Naive thymus-derived CD4-positive, alpha-beta T cell (primary cell): ENCODE data around the gene INCA1. TPM values are rescaled to one million over a fixed set of nuclear protein-coding genes. Genes with fewer than 3 reads are reported as not detected.

ENCODE experiments used
- ATAC-seq: fragments of 150-1000 bp; cut with Tn5 transposase; 2 replicates; pipeline ENCODE4 v1.10.0; 2021; ENCODE audit warnings: mild to moderate bottlenecking, moderate library complexity
- CTCF ChIA-PET: fragments of 350-600 bp; sonication (Branson Sonifier 250); formaldehyde crosslinking; loops from one replicate; lab custom pipeline; 2021; ENCODE audit warnings: antibody characterized with exemption; lab: Charles Lee
- POLR2A ChIA-PET: fragments of 350-600 bp; sonication (Branson Sonifier 250); formaldehyde crosslinking; loops from one replicate; lab custom pipeline; 2021; ENCODE audit warnings: antibody characterized with exemption, inconsistent platforms; lab: Charles Lee
- DNase-seq, 9 donors: peaks; one replicate each; pipeline versions ENCODE4 v3.0.0 to v3.0.0-alpha.2; 2020 to 2022; ENCODE audit warnings: mixed read lengths in 1 of 9
- H3K27ac ChIP-seq: one replicate; pipeline ENCODE4 v1.7.0; 2013; ENCODE audit warnings: mild to moderate bottlenecking, low read depth, low read length, moderate library complexity
- H3K27me3 ChIP-seq, 2 donors: one replicate each; pipeline ENCODE4 v1.7.0; 2013; ENCODE audit warnings: low read length in 2 of 2, mild to moderate bottlenecking in 2 of 2, moderate library complexity in 2 of 2; ENCODE audit not compliant: control insufficient read depth in 2 of 2, insufficient read depth in 2 of 2
- H3K36me3 ChIP-seq, 3 experiments: 1 replicate in 2 of 3; 2 replicates in 1 of 3; pipeline ENCODE4 v1.7.0; 2013; ENCODE audit warnings: low read length in 3 of 3, mild to moderate bottlenecking in 3 of 3, moderate library complexity in 1 of 3; ENCODE audit not compliant: insufficient read depth in 3 of 3, control insufficient read depth in 2 of 3
- H3K4me1 ChIP-seq, 2 donors: one replicate each; pipeline ENCODE4 v1.7.0; 2013; ENCODE audit warnings: low read length in 2 of 2, mild to moderate bottlenecking in 2 of 2, moderate library complexity in 1 of 2; ENCODE audit not compliant: control insufficient read depth in 2 of 2, insufficient read depth in 2 of 2
- H3K4me3 ChIP-seq: 2 replicates; pipeline ENCODE4 v1.7.0; 2013; ENCODE audit warnings: mild to moderate bottlenecking, low read length
- H3K9me3 ChIP-seq, 3 experiments: 1 replicate in 2 of 3; 2 replicates in 1 of 3; pipeline ENCODE4 v1.7.0; 2013; ENCODE audit warnings: low read length in 3 of 3; ENCODE audit not compliant: control insufficient read depth in 2 of 3
- H3K27ac Mint-ChIP-seq, 9 donors: one replicate each; pipeline ENCODE4 v1.8.0; 2020 to 2022; ENCODE audit warnings: mixed read lengths in 9 of 9, mild to moderate bottlenecking in 8 of 9, moderate library complexity in 5 of 9, inconsistent platforms in 2 of 9
- H3K27me3 Mint-ChIP-seq, 5 donors: one replicate each; pipeline ENCODE4 v1.8.0; 2021 to 2022; ENCODE audit warnings: mixed read lengths in 5 of 5, mild to moderate bottlenecking in 1 of 5
- H3K36me3 Mint-ChIP-seq, 5 donors: one replicate each; pipeline ENCODE4 v1.8.0; 2020 to 2022; ENCODE audit warnings: mixed read lengths in 5 of 5, mild to moderate bottlenecking in 3 of 5, inconsistent platforms in 1 of 5
- H3K4me1 Mint-ChIP-seq, 7 donors: one replicate each; pipeline ENCODE4 v1.8.0; 2020 to 2022; ENCODE audit warnings: mixed read lengths in 7 of 7, mild to moderate bottlenecking in 3 of 7, inconsistent platforms in 1 of 7
- H3K4me3 Mint-ChIP-seq, 10 donors: one replicate each; pipeline ENCODE4 v1.8.0; 2020 to 2022; ENCODE audit warnings: mild to moderate bottlenecking in 10 of 10, mixed read lengths in 10 of 10, moderate library complexity in 6 of 10, inconsistent platforms in 2 of 10
- H3K9me3 Mint-ChIP-seq, 11 donors: one replicate each; pipeline ENCODE4 v1.8.0; 2020 to 2022; ENCODE audit warnings: mixed read lengths in 11 of 11, mild to moderate bottlenecking in 4 of 11, inconsistent platforms in 1 of 11, moderate library complexity in 1 of 11
- intact Hi-C, 2 donors: fragments of 100-400 bp; cut with micrococcal nuclease; formaldehyde crosslinking; loops; one replicate each; pipeline ENCODE4 v1.15.1; 2023
- polyA plus RNA-seq, 2 donors: library from polyadenylated mRNA; unstranded; fragments of 300-500 nt; fragmentation: Illumina TruSeq; gene quantifications; one replicate each; pipeline ENCODE4 v1.2.3, GENCODE V29; 2021
- total RNA-seq, 6 experiments: library from RNA in 5 of 6; stranded (reverse) in 5 of 6; gene quantifications; 1 replicate in 5 of 6; 2 replicates in 1 of 6; pipeline ENCODE4 v1.2.3 and lab custom pipeline; 2021 to 2026

The INCA1 gene
- total and polyA plus RNA-seq, 7 experiments from 2014 or later, result 0.38 to 0.42 (median 0.41) TPM; not detected in 3

DNA sequence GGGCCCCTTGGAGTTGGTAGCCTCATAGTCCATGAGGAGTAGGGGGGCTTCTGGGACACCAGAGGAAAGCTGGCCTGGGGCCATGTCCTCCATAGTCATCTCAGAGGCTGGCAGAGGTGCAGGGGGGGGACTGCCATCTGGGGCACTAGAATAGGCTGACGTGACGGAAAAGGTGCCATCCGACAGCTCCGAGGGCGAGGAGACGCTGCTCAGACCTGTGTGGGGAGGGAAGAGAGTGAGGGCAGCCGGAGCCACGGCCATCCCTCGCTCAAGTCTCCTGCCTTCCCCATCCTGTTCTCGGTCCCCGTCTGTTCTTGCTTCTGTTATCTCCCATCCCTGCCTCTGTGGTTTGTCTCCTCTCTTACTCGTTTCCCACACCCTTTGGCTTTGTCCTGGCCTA lies 25.0 kb downstream of the INCA1 start:
- intact Hi-C loops, result no loop called here
- H3K4me1 ChIP-seq, result peaks cover 10 to 15% of the 10 kb centered on the region in 2 donors
- ATAC-seq (no peak), DNase-seq (no peak)
- Mint-ChIP-seq H3K27me3 (no peaks in the 10 kb centered on the region), H3K4me3 (no peak overlapping the region), H3K27ac (peak overlapping the region in 2 of 9 donors; percentile 30 to 51), H3K9me3 (peaks cover 0 to 2% (median 0%) of the 10 kb centered on the region in 11 donors), H3K36me3 (peaks cover 0 to 32% (median 13%) of the 10 kb centered on the region in 5 donors), H3K4me1 (peaks cover 9 to 30% (median 16%) of the 10 kb centered on the region in 7 donors)
- H3K27me3 ChIP-seq, result no peaks in the 10 kb centered on the region
- no peaks in the 10 kb centered on the region for H3K9me3 ChIP-seq
- H3K27ac ChIP-seq, result no peak overlapping the region
- peaks cover 0 to 74% (median 22%) of the 10 kb centered on the region in 3 experiments for H3K36me3 ChIP-seq
- no peak overlapping the region for H3K4me3 ChIP-seq
- ChIA-PET CTCF (no interaction called here), POLR2A (interaction anchor here (1.0 to 10.3 kb wide), 3 partner anchors 24 to 105 kb away, joined by 4 to 278 read pairs (median 135); partner anchors contain the start of genes ENO3, PFN1, RNF167 and SLC25A11)

- H3K36me3 ChIP-seq, result peaks cover 0 to 70% (median 18%) of the 10 kb centered on the region in 3 experiments
- CTCF ChIA-PET, result interaction anchor here (1.4 kb wide), 1 partner anchor 9 kb away, joined by 4 read pairs; no protein-coding TSS in a partner anchor
- Mint-ChIP-seq H3K9me3 (peaks cover 0 to 2% (median 0%) of the 10 kb centered on the region in 11 donors), H3K27ac (peak overlapping the region in 3 of 9 donors; percentile 18 to 70 (median 25)), H3K4me3 (no peak overlapping the region), H3K36me3 (peaks cover 0 to 29% (median 13%) of the 10 kb centered on the region in 5 donors), H3K27me3 (no peaks in the 10 kb centered on the region), H3K4me1 (peaks cover 9 to 30% (median 16%) of the 10 kb centered on the region in 7 donors)
- no peak for DNase-seq
- intact Hi-C loops, result no loop called here
- no peaks in the 10 kb centered on the region for H3K27me3 ChIP-seq
- POLR2A ChIA-PET, result interaction anchor here (1.0 to 10.3 kb wide), 5 partner anchors 8 to 106 kb away, joined by 4 to 278 read pairs (median 5); partner anchors contain the start of genes ENO3, PFN1, RNF167 and SLC25A11
- peaks cover 10 to 15% of the 10 kb centered on the region in 2 donors for H3K4me1 ChIP-seq
- H3K9me3 ChIP-seq, result no peaks in the 10 kb centered on the region
- H3K27ac ChIP-seq, result no peak overlapping the region
- no peak for ATAC-seq
- no peak overlapping the region for H3K4me3 ChIP-seq
Measured at GRCh38 chr17:4971826-4972225, 25.5 kb downstream of the INCA1 start.

- H3K36me3 Mint-ChIP-seq, result peaks cover 2 to 36% (median 10%) of the 10 kb centered on the region in 5 donors
Measured at GRCh38 chr17:4970273-4970672, 27.0 kb downstream of the INCA1 start.

GRCh38 chr17:4969551-4970173 lies 27.7 kb downstream of the INCA1 start:
- no peak overlapping the region for H3K4me3 Mint-ChIP-seq
- ATAC-seq (no peak), DNase-seq (peak in 1 of 9 donors; percentile 43)
- intact Hi-C loops, result loop anchor here (5.0 kb wide), 2 partner anchors 143 to 602 kb away; partner anchors contain the start of genes UBE2G1 (in 1 of the 2) and ZNF232 (in 1 of the 2)
- H3K27ac Mint-ChIP-seq, result peak overlapping the region in 3 of 9 donors; percentile 32 to 79 (median 76)
- Histone ChIP-seq H3K4me1 (peaks cover 17 to 22% of the 10 kb centered on the region in 2 donors), H3K36me3 (peaks cover 0 to 54% (median 12%) of the 10 kb centered on the region in 3 experiments), H3K27ac (peak overlapping the region; percentile 23), H3K9me3 (no peaks in the 10 kb centered on the region), H3K27me3 (no peaks in the 10 kb centered on the region), H3K4me3 (no peak overlapping the region)
- H3K27me3 Mint-ChIP-seq, result no peaks in the 10 kb centered on the region
- peaks cover 3 to 38% (median 9%) of the 10 kb centered on the region in 5 donors for H3K36me3 Mint-ChIP-seq
- POLR2A ChIA-PET, result interaction anchor here (3.1 to 10.3 kb wide), 4 partner anchors 11 to 31 kb away, joined by 21 to 278 read pairs (median 92); partner anchors contain the start of genes CAMTA2, ENO3, PFN1 and RNF167
- peaks cover 0 to 2% (median 0%) of the 10 kb centered on the region in 11 donors for H3K9me3 Mint-ChIP-seq
- CTCF ChIA-PET, result interaction anchor here (0.6 to 3.1 kb wide), 7 partner anchors 11 to 150 kb away, joined by 3 to 13 read pairs (median 4); partner anchors contain the start of gene CHRNE
- peaks cover 15 to 36% (median 24%) of the 10 kb centered on the region in 7 donors for H3K4me1 Mint-ChIP-seq

More at GRCh38 chr17:4970273-4970672, 27.0 kb downstream of the INCA1 start:
- Mint-ChIP-seq H3K27ac (peak overlapping the region in 7 of 9 donors; percentile 14 to 81 (median 51)), H3K4me3 (peak overlapping the region in 5 of 10 donors; percentile 2 to 51 (median 39)), H3K4me1 (peaks cover 19 to 35% (median 24%) of the 10 kb centered on the region in 7 donors), H3K27me3 (no peaks in the 10 kb centered on the region), H3K9me3 (peaks cover 0 to 2% (median 0%) of the 10 kb centered on the region in 11 donors)
- H3K36me3 ChIP-seq, result peaks cover 0 to 60% (median 12%) of the 10 kb centered on the region in 3 experiments
- H3K9me3 ChIP-seq, result no peaks in the 10 kb centered on the region
- H3K27ac ChIP-seq, result no peak overlapping the region
- DNase-seq (no peak), ATAC-seq (no peak)
- intact Hi-C loops, result no loop called here
- ChIA-PET CTCF (interaction anchor here (0.8 to 1.3 kb wide), 7 partner anchors 18 to 67 kb away, joined by 3 to 6 read pairs (median 4); partner anchors contain the start of genes CAMTA2 and CHRNE), POLR2A (interaction anchor here (1.6 to 10.3 kb wide), 3 partner anchors 22 to 61 kb away, joined by 5 to 278 read pairs (median 135); partner anchors contain the start of genes ENO3, PFN1, RNF167 and SLC25A11)
- H3K27me3 ChIP-seq, result no peaks in the 10 kb centered on the region
- H3K4me1 ChIP-seq, result peaks cover 17 to 22% of the 10 kb centered on the region in 2 donors
- no peak overlapping the region for H3K4me3 ChIP-seq

DNA sequence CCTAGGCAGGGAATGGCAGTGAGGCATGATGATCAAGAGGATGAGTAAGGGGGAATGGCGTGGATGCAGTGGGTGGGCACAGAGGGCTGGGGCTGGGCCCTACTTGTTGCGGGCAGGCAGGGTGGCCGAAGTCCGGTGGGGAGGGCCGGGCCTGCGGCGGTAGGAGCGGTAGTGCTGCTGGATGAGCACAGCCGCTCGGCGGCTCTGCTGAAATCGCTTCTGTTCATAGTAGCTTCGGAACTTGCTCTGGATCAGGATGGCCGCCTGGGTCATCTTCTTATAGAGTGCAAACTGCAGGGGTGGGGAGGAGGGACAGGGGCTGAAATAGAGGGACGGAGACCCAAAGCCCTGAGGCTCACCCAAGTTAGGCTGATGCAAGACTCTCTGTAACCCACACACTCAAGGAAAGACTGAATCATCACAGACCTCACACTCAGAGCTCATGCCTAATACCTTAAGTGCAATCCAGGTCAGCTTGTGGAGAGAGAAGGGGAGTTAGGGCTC lies 28.2 kb downstream of the INCA1 start:
- peak overlapping the region; percentile 79 for H3K27ac ChIP-seq
- Mint-ChIP-seq H3K9me3 (peaks cover 0 to 2% (median 0%) of the 10 kb centered on the region in 11 donors), H3K27ac (peak overlapping the region in 3 of 9 donors; percentile 32 to 79 (median 76)), H3K27me3 (no peaks in the 10 kb centered on the region), H3K4me1 (peaks cover 15 to 34% (median 22%) of the 10 kb centered on the region in 7 donors), H3K4me3 (no peak overlapping the region), H3K36me3 (peaks cover 3 to 39% (median 9%) of the 10 kb centered on the region in 5 donors)
- ChIA-PET POLR2A (interaction anchor here (1.4 to 10.3 kb wide), 5 partner anchors 11 to 257 kb away, joined by 3 to 278 read pairs (median 50); partner anchors contain the start of genes CAMTA2, ENO3, PFN1 and RNF167), CTCF (interaction anchor here (0.6 to 3.1 kb wide), 6 partner anchors 12 to 149 kb away, joined by 3 to 13 read pairs (median 4); partner anchors contain the start of gene CHRNE)
- intact Hi-C loops, result loop anchor here (5.0 kb wide), 2 partner anchors 143 to 602 kb away; partner anchors contain the start of genes UBE2G1 (in 1 of the 2) and ZNF232 (in 1 of the 2)
- no peaks in the 10 kb centered on the region for H3K9me3 ChIP-seq
- ATAC-seq (no peak), DNase-seq (peak in 1 of 9 donors; percentile 55)
- no peaks in the 10 kb centered on the region for H3K27me3 ChIP-seq
- H3K4me3 ChIP-seq, result no peak overlapping the region
- H3K36me3 ChIP-seq, result peaks cover 0 to 49% (median 8%) of the 10 kb centered on the region in 3 experiments
- H3K4me1 ChIP-seq, result peaks cover 17 to 22% of the 10 kb centered on the region in 2 donors
